Measurements from ENCODE around the gene AGBL4.

The AGBL4 gene

GRCh38 chr1:48617252-48617651 is 1406.5 kb downstream of the AGBL4 start:
- DNase-seq: no peak

GRCh38 chr1:48616710-48617109 is 1407.0 kb downstream of the AGBL4 start:
- no peak for DNase-seq

GRCh38 chr1:48611841-48612240 is 1411.9 kb downstream of the AGBL4 start:
- no peak for DNase-seq

DNA sequence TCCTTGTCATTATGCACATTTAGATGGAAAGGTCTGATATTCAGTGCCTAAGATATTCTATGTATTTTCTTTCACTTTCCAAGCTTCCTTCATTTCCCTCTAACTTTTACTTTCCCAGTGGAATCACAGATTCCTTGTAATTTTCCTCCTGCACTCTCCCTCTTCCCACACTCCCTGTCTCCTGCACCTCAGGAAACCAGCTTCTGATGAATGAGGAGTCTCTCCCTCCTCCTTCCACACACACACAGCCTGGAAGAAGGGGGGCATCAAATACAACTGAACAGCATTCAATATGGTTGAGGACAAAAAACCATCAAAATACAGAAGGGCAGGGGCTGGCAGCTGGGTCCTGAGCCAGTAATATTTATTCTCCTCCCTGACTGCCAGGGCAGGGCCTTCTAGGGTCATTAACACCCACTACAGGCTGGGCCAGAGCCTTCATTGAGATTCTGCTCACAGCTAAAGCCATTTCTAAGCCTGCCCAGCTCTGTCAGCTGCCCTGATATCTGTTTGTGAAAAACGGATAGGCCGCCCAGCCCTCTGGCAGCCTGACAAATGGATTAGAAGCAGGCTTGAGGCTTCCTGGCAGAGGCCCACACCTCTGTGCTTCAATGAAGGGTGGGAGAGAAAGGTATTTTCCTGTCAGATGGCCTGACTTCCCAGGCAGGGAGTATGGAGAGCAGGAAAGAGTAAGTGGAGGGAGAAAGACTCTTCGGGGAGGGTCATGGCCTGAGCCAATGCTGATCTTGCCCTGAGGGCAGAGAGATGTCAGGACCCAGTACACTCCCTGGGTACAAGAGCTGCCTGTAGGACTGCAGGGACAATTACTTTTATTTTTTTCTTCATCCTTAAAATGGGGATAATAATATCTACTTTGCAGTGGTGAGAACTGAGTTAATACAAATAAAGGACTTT is 1412.9 kb downstream of the AGBL4 start:
- peak; percentile 45 to 58 for DNase-seq

DNA sequence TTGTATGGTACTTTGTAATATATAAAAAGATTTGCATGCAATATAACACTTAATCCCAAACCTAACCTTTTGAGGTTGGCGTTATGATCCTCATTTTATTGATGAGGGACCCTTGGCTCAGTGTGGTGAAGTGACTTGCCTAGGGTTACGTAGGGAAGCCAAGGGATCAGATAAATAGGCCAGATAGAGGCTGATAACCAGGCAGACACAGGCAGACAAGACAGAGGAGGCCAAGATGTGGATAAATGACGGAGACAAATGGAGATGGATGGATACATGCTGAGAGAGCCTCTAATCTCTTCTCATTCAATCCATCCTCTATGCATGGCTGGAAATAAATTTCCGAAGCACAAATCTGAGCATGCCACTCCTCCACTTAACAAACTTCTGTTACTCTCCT is 1414.9 kb downstream of the AGBL4 start:
- no peak for DNase-seq

GRCh38 chr1:48603222-48603621 is 1420.5 kb downstream of the AGBL4 start:
- no peak for DNase-seq

- no peak for DNase-seq
These were observed 1421.4 kb downstream of the AGBL4 start for GRCh38 chr1:48602349-48602748.

- DNase-seq: no peak
These were observed 1423.6 kb downstream of the AGBL4 start for GRCh38 chr1:48600182-48600581.

- no peak for DNase-seq
These were observed 1426.1 kb downstream of the AGBL4 start for GRCh38 chr1:48597663-48598062.

DNA sequence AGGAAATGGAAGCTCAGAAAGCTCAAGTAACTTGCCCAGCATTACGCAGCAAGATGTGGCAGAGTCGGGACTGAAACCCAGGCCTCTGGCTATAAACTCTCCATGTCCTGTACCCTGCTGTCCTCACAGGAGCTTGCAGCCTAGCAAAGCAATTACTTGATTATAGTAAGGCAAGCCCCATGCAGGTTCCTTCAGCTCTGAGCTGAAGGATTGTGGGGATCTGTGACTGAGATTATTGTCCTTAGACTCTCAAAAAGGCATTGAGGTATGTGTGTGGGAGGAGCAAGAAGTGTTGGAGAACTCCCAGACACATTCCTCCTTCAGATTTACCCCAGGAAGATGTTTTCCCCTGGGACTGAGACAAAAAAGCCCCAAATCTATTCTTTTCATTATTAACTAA is 1427.7 kb downstream of the AGBL4 start:
- no peak for DNase-seq

GRCh38 chr1:48595613-48596012 is 1428.1 kb downstream of the AGBL4 start:
- DNase-seq: no peak

DNA sequence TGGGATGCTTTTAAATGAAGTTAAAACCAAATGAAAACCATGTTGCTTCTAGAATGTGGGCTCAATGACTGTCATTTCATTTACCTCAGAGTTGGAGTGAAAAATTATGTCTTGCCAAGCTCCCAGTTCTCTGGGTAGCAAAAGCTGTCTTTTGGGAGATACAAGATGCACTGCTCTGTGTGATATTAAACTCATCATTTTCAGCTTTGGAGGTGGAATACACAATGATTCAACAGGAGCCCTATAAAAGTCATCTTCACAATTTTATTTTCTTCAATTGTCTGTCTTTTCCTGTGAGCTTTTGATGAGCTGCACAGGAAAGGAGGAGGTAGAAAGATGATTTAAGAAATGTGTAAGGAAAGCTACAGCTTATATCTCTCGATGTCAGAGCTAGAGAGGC is 1431.4 kb downstream of the AGBL4 start:
- DNase-seq: no peak

DNA sequence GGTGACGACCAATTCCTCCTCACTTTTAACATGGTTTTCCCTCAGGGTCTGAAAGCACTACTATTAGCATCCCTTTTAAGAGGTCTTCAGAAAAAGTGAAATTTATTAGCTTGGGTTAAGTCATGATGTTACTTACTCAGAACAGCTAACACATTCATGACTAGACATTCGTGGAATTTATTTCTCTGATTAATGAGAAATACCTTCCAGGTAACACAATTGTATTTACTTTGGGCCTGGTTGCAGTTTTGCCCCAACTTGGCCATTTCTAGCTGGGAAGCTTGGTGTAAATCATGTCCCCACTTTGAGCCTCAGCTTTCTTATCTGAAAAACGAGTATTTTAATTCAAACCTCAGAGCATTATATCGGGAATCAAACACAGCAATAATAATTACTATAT is 1432.6 kb downstream of the AGBL4 start:
- no peak for DNase-seq

- DNase-seq: no peak
These were observed 1435.7 kb downstream of the AGBL4 start for GRCh38 chr1:48588061-48588460.

- DNase-seq: no peak
These were observed 1441.3 kb downstream of the AGBL4 start for GRCh38 chr1:48582408-48582807.

DNA sequence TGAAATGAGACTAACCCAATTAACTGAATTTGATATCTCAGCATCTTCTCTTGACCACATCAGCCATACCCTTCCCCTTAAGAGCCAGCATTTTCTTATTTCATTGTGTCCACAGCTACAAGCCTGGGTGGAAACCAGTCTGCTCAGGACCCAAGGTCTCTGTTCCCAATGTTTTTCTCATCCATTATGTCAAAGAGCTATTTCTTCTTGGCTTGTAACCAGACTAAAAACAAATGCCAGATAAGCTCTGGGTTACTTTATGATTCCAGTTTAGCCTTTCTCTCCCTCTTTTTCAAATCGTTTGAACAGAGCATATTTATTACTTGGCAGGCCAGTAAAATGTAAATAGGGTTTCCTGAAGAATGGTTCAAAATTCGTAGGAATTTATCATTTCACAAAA is 1442.5 kb downstream of the AGBL4 start:
- no peak for DNase-seq

DNA sequence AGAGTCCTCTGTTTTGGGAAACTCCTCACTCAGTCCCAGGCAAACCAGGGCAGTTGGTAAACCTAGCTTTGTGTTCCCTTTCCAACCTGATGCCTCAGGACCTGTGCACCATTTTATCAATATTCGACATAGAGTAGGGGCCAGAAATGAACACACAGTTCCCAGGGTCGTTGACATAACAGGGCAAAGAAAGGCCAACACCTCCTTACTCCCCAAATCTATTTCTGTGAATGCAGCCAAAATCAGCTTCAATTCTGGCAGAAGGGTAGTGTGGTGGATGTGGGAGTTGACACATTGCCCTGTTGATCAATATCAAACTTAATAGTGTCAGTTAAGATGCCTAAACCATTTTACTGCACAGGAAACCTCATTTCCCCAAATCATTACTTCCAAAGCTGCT is 1447.2 kb downstream of the AGBL4 start:
- DNase-seq: no peak

DNA sequence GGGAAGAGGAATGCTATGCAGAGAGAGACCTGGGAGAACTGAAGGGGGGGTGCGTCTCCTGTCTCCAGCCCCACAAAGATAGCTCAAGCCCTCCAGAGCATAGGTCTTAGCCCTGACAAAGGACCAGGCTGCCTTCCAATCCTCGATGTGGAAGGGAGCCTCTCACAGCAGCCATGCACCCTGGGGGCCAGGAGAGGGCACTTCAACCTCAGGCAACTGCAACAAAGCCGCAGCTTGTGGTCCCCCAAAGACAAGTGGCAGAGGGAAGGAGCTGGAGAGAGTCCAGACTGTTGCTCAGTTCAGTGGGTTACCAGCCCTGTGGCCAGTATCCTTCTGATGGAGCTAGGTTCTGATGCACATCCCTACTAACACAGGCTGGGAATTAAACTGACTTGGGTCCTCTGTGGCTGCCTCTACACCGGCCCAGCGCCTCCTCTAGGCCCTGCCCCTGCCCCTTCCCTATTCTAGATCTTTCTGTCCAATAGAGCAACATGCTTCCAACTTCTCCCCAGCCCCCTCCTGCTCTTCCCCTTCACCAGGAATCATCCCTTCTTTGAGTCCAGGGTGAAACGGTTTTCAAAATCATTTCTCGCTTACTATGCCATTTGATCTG is 1451.0 kb downstream of the AGBL4 start:
- DNase-seq: peak; percentile 61 to 73

GRCh38 chr1:48572134-48572533 is 1451.6 kb downstream of the AGBL4 start:
- no peak for DNase-seq

GRCh38 chr1:48571303-48571987 is 1452.3 kb downstream of the AGBL4 start:
- no peak for DNase-seq

- DNase-seq: no peak
These were observed 1453.2 kb downstream of the AGBL4 start for GRCh38 chr1:48570568-48570967.

GRCh38 chr1:48568501-48568900 is 1455.3 kb downstream of the AGBL4 start:
- DNase-seq: no peak

DNA sequence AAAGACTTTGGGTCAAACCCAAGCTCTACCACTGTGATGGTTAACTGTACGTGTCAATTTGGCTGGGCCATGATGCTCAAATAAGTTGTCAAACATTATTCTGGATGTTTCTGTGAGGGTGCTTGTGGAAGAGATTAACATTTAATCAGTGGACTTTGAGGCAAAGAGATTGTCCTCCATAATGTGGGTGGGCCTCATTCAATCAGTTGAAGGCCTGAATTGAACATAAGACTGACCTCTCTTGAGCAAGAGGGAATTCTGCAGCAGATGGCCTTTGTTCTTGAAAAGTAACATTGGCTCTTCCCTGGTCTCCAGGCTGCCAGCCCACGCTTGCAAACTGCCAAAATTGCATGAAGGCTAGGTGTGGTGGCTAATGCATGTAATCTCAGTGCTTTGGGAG is 1457.3 kb downstream of the AGBL4 start:
- DNase-seq: no peak

GRCh38 chr1:48563021-48563420 is 1460.7 kb downstream of the AGBL4 start:
- DNase-seq: no peak
